Uterus (tissue), 4 donors: Measurements from ENCODE around the gene SLC22A1. TPM values are rescaled to one million over a fixed set of nuclear protein-coding genes. Genes with fewer than 3 reads are reported as not detected.

Experiments used
- DNase-seq, 2 donors: peaks; one replicate each; pipeline ENCODE4 v3.0.0-alpha.2; 2019 to 2020
- H3K27ac ChIP-seq, 2 donors: fragments of 200-600 bp; sonication (generic); 1 replicate in 1 of 2; 2 replicates in 1 of 2; pipeline ENCODE4 v1.5.1; 2016 to 2018
- H3K27me3 ChIP-seq, 2 donors: fragments of 200-600 bp; sonication (generic); one replicate each; pipeline ENCODE4 v1.5.1; 2018 to 2019; ENCODE audit warnings: control low read depth in 1 of 2
- H3K36me3 ChIP-seq, 2 donors: fragments of 200-600 bp; sonication (generic); one replicate each; pipeline ENCODE4 v1.5.1; 2019; ENCODE audit warnings: control low read depth in 1 of 2
- H3K4me1 ChIP-seq, 2 donors: fragments of 200-600 bp; sonication (generic); one replicate each; pipeline ENCODE4 v1.5.1; 2018 to 2019; ENCODE audit warnings: control low read depth in 1 of 2
- H3K4me3 ChIP-seq, 2 donors: fragments of 200-600 bp; sonication (generic); 1 replicate in 1 of 2; 2 replicates in 1 of 2; pipeline ENCODE4 v1.5.1; 2018 to 2019; ENCODE audit warnings: mild to moderate bottlenecking in 1 of 2
- H3K9me3 ChIP-seq, 2 donors: fragments of 200-600 bp; sonication (generic); one replicate each; pipeline ENCODE4 v1.5.1; 2019; ENCODE audit warnings: control low read depth in 1 of 2
- CTCF ChIP-seq, 4 experiments: fragments of 200-600 bp in 2 of 4; fragments of 450-650 bp in 2 of 4; sonication (generic) in 2 of 4; IDR thresholded peaks; one replicate each; pipeline ENCODE4 v1.5.1; 2016 to 2019; ENCODE audit warnings: antibody characterized with exemption in 4 of 4, mild to moderate bottlenecking in 2 of 4, moderate library complexity in 1 of 4
- POLR2A ChIP-seq, 2 donors: fragments of 450-650 bp; IDR thresholded peaks; one replicate each; pipeline ENCODE4 v1.6.1; 2016; ENCODE audit warnings: antibody characterized with exemption in 2 of 2, mild to moderate bottlenecking in 1 of 2, moderate library complexity in 1 of 2
- intact Hi-C: fragments of 100-400 bp; cut with DNase I; formaldehyde crosslinking; loops from one replicate; pipeline ENCODE4 v1.15.1; 2023; ENCODE audit warnings: low total_unique reads
- total RNA-seq, 4 donors: library from RNA; depleted of rRNA in 3 of 4; stranded (reverse); fragments of >200 nt in 3 of 4; gene quantifications; one replicate each; pipeline versions ENCODE4 v1.1.0 to v1.2.4, GENCODE V29; 2014 to 2023
- donor health status: DM: yes; HTN: yes; CAD: no.

SLC22A1 gene
- total RNA-seq, 4 donors from 2014 or later = 0.35 to 5.4 TPM; not detected in 2

- intact Hi-C loops = no loop called here
- Histone ChIP-seq H3K9me3 (no peaks in the 10 kb centered on the region), H3K4me1 (no peaks in the 10 kb centered on the region), H3K4me3 (no peak overlapping the region), H3K27me3 (no peaks in the 10 kb centered on the region), H3K36me3 (no peaks in the 10 kb centered on the region), H3K27ac (no peak overlapping the region)
- no peak for DNase-seq
- no peak for TF ChIP-seq CTCF (IDR thresholded peaks at IDR 0.05)
- TF ChIP-seq POLR2A (IDR thresholded peaks at IDR 0.05) = no peak
Observed at GRCh38 chr6:160156842-160157241, 35.2 kb downstream of the SLC22A1 start.

GRCh38 chr6:160160450-160160849 lies 38.8 kb downstream of the SLC22A1 start:
- no peak overlapping the region for H3K4me3 ChIP-seq
- TF ChIP-seq CTCF (IDR thresholded peaks at IDR 0.05) (no peak), POLR2A (IDR thresholded peaks at IDR 0.05) (no peak)
- H3K9me3 ChIP-seq = no peaks in the 10 kb centered on the region

GRCh38 chr6:160160929-160161646 lies 39.5 kb downstream of the SLC22A1 start:
- no peak for DNase-seq
- no peak for TF ChIP-seq CTCF (IDR thresholded peaks at IDR 0.05)
- TF ChIP-seq POLR2A (IDR thresholded peaks at IDR 0.05) = no peak
- intact Hi-C loops = no loop called here

More at GRCh38 chr6:160160450-160160849, 38.8 kb downstream of the SLC22A1 start:
- H3K4me1 ChIP-seq = no peaks in the 10 kb centered on the region
- H3K27ac ChIP-seq = no peak overlapping the region
- DNase-seq = no peak
- intact Hi-C loops = no loop called here
- no peaks in the 10 kb centered on the region for H3K27me3 ChIP-seq
- no peaks in the 10 kb centered on the region for H3K36me3 ChIP-seq

GRCh38 chr6:160161647-160161986 lies 40.0 kb downstream of the SLC22A1 start:
- H3K4me1 ChIP-seq = no peaks in the 10 kb centered on the region
- H3K27me3 ChIP-seq = no peaks in the 10 kb centered on the region
- H3K4me3 ChIP-seq = no peak overlapping the region
- H3K9me3 ChIP-seq = no peaks in the 10 kb centered on the region
- no peaks in the 10 kb centered on the region for H3K36me3 ChIP-seq
- no peak for DNase-seq
- intact Hi-C loops = no loop called here
- no peak overlapping the region for H3K27ac ChIP-seq
- TF ChIP-seq CTCF (IDR thresholded peaks at IDR 0.05) (no peak), POLR2A (IDR thresholded peaks at IDR 0.05) (no peak)

More at GRCh38 chr6:160160929-160161646, 39.5 kb downstream of the SLC22A1 start:
- Histone ChIP-seq H3K36me3 (no peaks in the 10 kb centered on the region), H3K9me3 (no peaks in the 10 kb centered on the region), H3K4me1 (no peaks in the 10 kb centered on the region), H3K27me3 (no peaks in the 10 kb centered on the region), H3K4me3 (no peak overlapping the region), H3K27ac (no peak overlapping the region)

GRCh38 chr6:160162030-160162566 lies 40.5 kb downstream of the SLC22A1 start:
- intact Hi-C loops = no loop called here
- Histone ChIP-seq H3K27ac (no peak overlapping the region), H3K36me3 (no peaks in the 10 kb centered on the region), H3K9me3 (no peaks in the 10 kb centered on the region), H3K4me3 (no peak overlapping the region), H3K4me1 (no peaks in the 10 kb centered on the region), H3K27me3 (no peaks in the 10 kb centered on the region)
- DNase-seq = no peak
- no peak for TF ChIP-seq CTCF (IDR thresholded peaks at IDR 0.05)
- TF ChIP-seq POLR2A (IDR thresholded peaks at IDR 0.05) = no peak
